Panc1 (cell line): Measurements from ENCODE around the gene TARS1. TPM values are rescaled to one million over a fixed set of nuclear protein-coding genes. Genes with fewer than 3 reads are reported as not detected.

Experiments
- ATAC-seq: fragments of 200-7000 bp; cut with Tn5 transposase; 2 replicates; pipeline ENCODE4 v1.9.1; 2020; ENCODE audit warnings: mild to moderate bottlenecking, moderate library complexity
- Bru-seq: library from RNA; stranded (reverse); fragments of 400-500 nt; gene quantifications from one replicate; lab custom pipeline; 2021; lab: Mats Ljungman, UMichigan
- BruChase-seq, 2 experiments: library from RNA; stranded (reverse); fragments of 400-500 nt; gene quantifications; one replicate each; lab custom pipeline; 2021; lab: Mats Ljungman, UMichigan
- BruUV-seq: library from RNA; stranded (reverse); fragments of 400-500 nt; replicated peaks from 2 replicates; lab custom pipeline; 2021; lab: Mats Ljungman, UMichigan
- CTCF ChIA-PET: fragments of 300-600 bp; sonication (Branson Sonifier 250); formaldehyde crosslinking; loops from one replicate; lab custom pipeline; 2022; ENCODE audit warnings: antibody characterized with exemption; lab: Charles Lee
- POLR2A ChIA-PET: fragments of 300-600 bp; sonication (Branson Sonifier 250); formaldehyde crosslinking; loops from one replicate; lab custom pipeline; 2022; ENCODE audit warnings: antibody characterized with exemption; lab: Charles Lee
- DNase-seq: peaks from one replicate; pipeline ENCODE4 v3.0.0-alpha.2; 2010; ENCODE audit warnings: low read depth, low spot score
- H3K27ac ChIP-seq: 2 replicates; pipeline ENCODE4 v1.5.1; 2011; ENCODE audit warnings: mild to moderate bottlenecking, low read length, inconsistent platforms
- H3K27me3 ChIP-seq: fragments of 200-500 bp; sonication (Bioruptor generic); 2 replicates; pipeline ENCODE4 v1.6.0; 2014; ENCODE audit warnings: low read length, inconsistent platforms; ENCODE audit not compliant: control insufficient read depth, insufficient read depth
- H3K36me3 ChIP-seq: fragments of 200-500 bp; sonication (Bioruptor generic); 2 replicates; pipeline ENCODE4 v1.5.1; 2014; ENCODE audit warnings: inconsistent platforms, mild to moderate bottlenecking, low read length, moderate library complexity; ENCODE audit not compliant: control insufficient read depth, insufficient read depth
- H3K4me1 ChIP-seq: 2 replicates; pipeline ENCODE4 v1.5.1; 2011; ENCODE audit warnings: inconsistent platforms, mild to moderate bottlenecking, low read length, moderate library complexity; ENCODE audit not compliant: control insufficient read depth, insufficient read depth
- H3K4me3 ChIP-seq, 2 experiments: 2 replicates each; pipeline ENCODE4 v1.5.1; 2011 to 2012; ENCODE audit warnings: low read depth in 2 of 2, low read length in 2 of 2, mild to moderate bottlenecking in 2 of 2, inconsistent platforms in 1 of 2, moderate library complexity in 1 of 2
- H3K9me3 ChIP-seq: fragments of 200-500 bp; sonication (Bioruptor generic); 2 replicates; pipeline ENCODE4 v1.5.1; 2014; ENCODE audit warnings: low read depth, mild to moderate bottlenecking, inconsistent platforms, low read length, moderate library complexity; ENCODE audit not compliant: control insufficient read depth, insufficient read depth
- CTCF ChIP-seq: fragments of 450-650 bp; IDR thresholded peaks from 2 replicates; pipeline ENCODE4 v1.5.1; 2017; ENCODE audit warnings: mild to moderate bottlenecking
- POLR2AphosphoS5 ChIP-seq: IDR thresholded peaks from 2 replicates; pipeline ENCODE4 v1.6.1; 2012; ENCODE audit warnings: mild to moderate bottlenecking, low read depth, low read length, moderate library complexity
- REST ChIP-seq, 2 experiments: IDR thresholded peaks; 2 replicates each; pipeline ENCODE4 v1.6.1; 2011 to 2012; ENCODE audit warnings: low read depth in 2 of 2, control low read depth in 1 of 2, low read length in 1 of 2, mild to moderate bottlenecking in 1 of 2, moderate library complexity in 1 of 2; ENCODE audit not compliant: insufficient read depth in 1 of 2
- SIN3A ChIP-seq: IDR thresholded peaks from 2 replicates; pipeline ENCODE4 v1.6.1; 2012; ENCODE audit warnings: low read depth, mild to moderate bottlenecking, low read length, moderate library complexity, borderline replicate concordance; ENCODE audit not compliant: insufficient read depth
- TCF7L2 ChIP-seq: IDR thresholded peaks from 2 replicates; pipeline ENCODE4 v1.6.1; 2011; ENCODE audit warnings: mild to moderate bottlenecking, low read depth, low read length, inconsistent platforms
- in situ Hi-C: cut with HindIII; loops from 2 replicates; pipeline ENCODE4 v1.10.0; 2016; ENCODE audit warnings: low sequenced_read_pairs, low pct_unique_long_range_greater_than_20kb
- intact Hi-C: fragments of 100-400 bp; cut with micrococcal nuclease; formaldehyde crosslinking; loops from one replicate; pipeline ENCODE4 v1.10.0; 2022; ENCODE audit not compliant: unreplicated experiment
- long read RNA-seq: library from polyadenylated mRNA; unstranded; transcript quantifications from one replicate; pipeline ENCODE4 v2.0.0, GENCODE V29; 2021; ENCODE audit not compliant: unreplicated experiment
- polyA plus RNA-seq: library from polyadenylated mRNA; unstranded; fragments of >200 nt; gene quantifications from one replicate; pipeline ENCODE4 v1.2.1, GENCODE V29; 2012; ENCODE audit warnings: missing spikeins; ENCODE audit not compliant: insufficient read length
- total RNA-seq: library from RNA; stranded (reverse); gene quantifications from one replicate; pipeline ENCODE4 v1.2.1, GENCODE V29; 2021; ENCODE audit not compliant: unreplicated experiment

Gene TARS1
- total RNA-seq (258 TPM), Bru-seq, nascent RNA (percentile 97 among the genes with signal in this experiment), BruChase-seq, experiment 1, labeled RNA remaining after a 2-hour chase (percentile 97 among the genes with signal in this experiment), BruChase-seq, experiment 2, labeled RNA remaining after a 6-hour chase (percentile 98 among the genes with signal in this experiment)
- polyA plus RNA-seq: 184 TPM
- long read RNA-seq, full-length matches to known transcripts: 365 of 460 reads
- long read RNA-seq, partial matches to known transcripts: 31 of 460 reads
- long read RNA-seq, other reads (novel, unspliced or antisense): 64 of 460 reads

GRCh38 chr5:33440482-33441240 is at the start of gene TARS1:
Gene TARS1, plus strand, starts transcription at chr5:33440965. Its CDS starts 122 bp downstream, at chr5:33441087.
- intact Hi-C loops: no loop called here
- ATAC-seq: peak; percentile 98
- CTCF ChIA-PET: no interaction called here
- H3K36me3 ChIP-seq: peaks cover 28% of the 10 kb centered on the region
- peaks cover 13% of the 10 kb centered on the region; the same call in 1 of the 2 replicates for H3K4me1 ChIP-seq
- POLR2A ChIA-PET: interaction anchor here (0.6 to 1.0 kb wide), 2 partner anchors 18 to 32 kb away, joined by 3 read pairs; no protein-coding TSS in a partner anchor
- no peaks in the 10 kb centered on the region for H3K27me3 ChIP-seq
- H3K9me3 ChIP-seq: no peaks in the 10 kb centered on the region
- TF ChIP-seq CTCF: no peak
- TF ChIP-seq TCF7L2: no peak
- TF ChIP-seq POLR2AphosphoS5: peak; percentile 90
- TF ChIP-seq REST (IDR thresholded peaks at IDR 0.05; ENCODE audit: insufficient read depth in 1 of 2, low read depth in 2 of 2, low read length in 1 of 2): no peak
- in situ Hi-C loops: no loop called here
- BruUV-seq: no TSS peak
- peak within 1 kb of the TSS; percentile 99 for H3K27ac ChIP-seq
- peak; percentile 100 for DNase-seq
- peak within 1 kb of the TSS; percentile 96 to 99 for H3K4me3 ChIP-seq

GRCh38 chr5:33398501-33398900 is 42.3 kb upstream of the TARS1 start:
- TF ChIP-seq REST (IDR thresholded peaks at IDR 0.05; ENCODE audit: insufficient read depth in 1 of 2, low read depth in 2 of 2, low read length in 1 of 2): no peak
- no peak for TF ChIP-seq SIN3A
- no peak for TF ChIP-seq CTCF
- TF ChIP-seq TCF7L2: no peak
- no peak for TF ChIP-seq POLR2AphosphoS5
- no peak for DNase-seq
- CTCF ChIA-PET: no interaction called here
- no peaks in the 10 kb centered on the region for H3K36me3 ChIP-seq
- H3K4me1 ChIP-seq: no peaks in the 10 kb centered on the region
- intact Hi-C loops: no loop called here
- in situ Hi-C loops: no loop called here
- no peak overlapping the region for H3K27ac ChIP-seq
- ATAC-seq: no peak
- H3K4me3 ChIP-seq: no peak overlapping the region
- POLR2A ChIA-PET: no interaction called here
- no peaks in the 10 kb centered on the region for H3K9me3 ChIP-seq
- H3K27me3 ChIP-seq: no peaks in the 10 kb centered on the region
- BruUV-seq: no TSS peak
